Activated CD8-positive, alpha-beta T cell treated with anti-CD3 and anti-CD28 coated beads, Interleukin-2, amount 10 ng/mL, durations not matched to agents 7 days and 5 days (primary cell): Measurements from ENCODE around the gene TAOK3. TPM values are rescaled to one million over a fixed set of nuclear protein-coding genes. Genes with fewer than 3 reads are reported as not detected.

Experiments used
- ATAC-seq: fragments of 150-1000 bp; cut with Tn5 transposase; one replicate; pipeline ENCODE4 v1.10.0; 2021; ENCODE audit warnings: moderate library complexity
- CTCF ChIA-PET: fragments of 350-600 bp; sonication (Branson Sonifier 250); formaldehyde crosslinking; loops from one replicate; lab custom pipeline; 2021; ENCODE audit warnings: antibody characterized with exemption; lab: Charles Lee
- POLR2A ChIA-PET: fragments of 350-600 bp; sonication (Branson Sonifier 250); formaldehyde crosslinking; loops from one replicate; lab custom pipeline; 2021; ENCODE audit warnings: antibody characterized with exemption; lab: Charles Lee
- DNase-seq: peaks from one replicate; pipeline ENCODE4 v3.0.0-alpha.2; 2020
- H3K27ac Mint-ChIP-seq: one replicate; pipeline ENCODE4 v1.8.0; 2021; ENCODE audit warnings: mild to moderate bottlenecking, mixed read lengths
- H3K27me3 Mint-ChIP-seq: one replicate; pipeline ENCODE4 v1.8.0; 2021; ENCODE audit warnings: low read depth, mixed read lengths
- H3K36me3 Mint-ChIP-seq: one replicate; pipeline ENCODE4 v1.8.0; 2021; ENCODE audit warnings: low read depth, mixed read lengths
- H3K4me1 Mint-ChIP-seq: one replicate; pipeline ENCODE4 v1.8.0; 2021; ENCODE audit warnings: low read depth, mixed read lengths
- H3K4me3 Mint-ChIP-seq: one replicate; pipeline ENCODE4 v1.8.0; 2021; ENCODE audit warnings: mild to moderate bottlenecking, mixed read lengths
- H3K9me3 Mint-ChIP-seq: one replicate; pipeline ENCODE4 v1.8.0; 2022; ENCODE audit warnings: mixed read lengths; ENCODE audit not compliant: insufficient read depth
- total RNA-seq, 2 experiments: library from RNA; stranded (reverse); gene quantifications; one replicate each; pipeline ENCODE4 v1.2.3, GENCODE V29; 2021

Gene TAOK3
- total RNA-seq, 2 experiments from 2014 or later, result 57.1 to 61.4 TPM

DNA sequence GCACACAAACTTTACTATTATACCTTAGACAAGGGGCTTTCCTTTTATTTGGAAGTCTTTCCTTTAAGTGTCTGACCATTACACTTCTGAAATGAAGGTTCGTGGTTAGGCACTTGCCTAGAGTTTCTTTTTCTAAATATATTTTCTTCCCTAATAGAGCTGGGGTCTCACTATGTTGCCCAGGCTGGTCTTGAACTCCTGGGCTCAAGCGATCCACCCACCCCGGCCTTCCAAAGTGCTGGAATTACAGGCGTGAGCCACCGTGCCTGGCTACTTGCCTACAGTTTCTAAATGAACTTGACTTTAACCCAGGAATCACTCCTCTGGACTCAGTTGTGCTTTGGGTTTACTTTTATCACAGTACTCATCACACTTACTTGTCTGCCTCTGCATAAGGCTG is 179.2 kb downstream of the TAOK3 start:
- ChIA-PET CTCF (interaction anchor here (3.0 kb wide), 1 partner anchor 12 kb away, joined by 15 read pairs; no protein-coding TSS in a partner anchor), POLR2A (no interaction called here)
- no peak overlapping the region for H3K27ac Mint-ChIP-seq
- H3K36me3 Mint-ChIP-seq, result peaks cover 27% of the 10 kb centered on the region
- no peaks in the 10 kb centered on the region for H3K4me1 Mint-ChIP-seq
- H3K27me3 Mint-ChIP-seq, result no peaks in the 10 kb centered on the region
- ATAC-seq (no peak), DNase-seq (no peak)
- no peaks in the 10 kb centered on the region for H3K9me3 Mint-ChIP-seq
- no peak overlapping the region for H3K4me3 Mint-ChIP-seq

DNA sequence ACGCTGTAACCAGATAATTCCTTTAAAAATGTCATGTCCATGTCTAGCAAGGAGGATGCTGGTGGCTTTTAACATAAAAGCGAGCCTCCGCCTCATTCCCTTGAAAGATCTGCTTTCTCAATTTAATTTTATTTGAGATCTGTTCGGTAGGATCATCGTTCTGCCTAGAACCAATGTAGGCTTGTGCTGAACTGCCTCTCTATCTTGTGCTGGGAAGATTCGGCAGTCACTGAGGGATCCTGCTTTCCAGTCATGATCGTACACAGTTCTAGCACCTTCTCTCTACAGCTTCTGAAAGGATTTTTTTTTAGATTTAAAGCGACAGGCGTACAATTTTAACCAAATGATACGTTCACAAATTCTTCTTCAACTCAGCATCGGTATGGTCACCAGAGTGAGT is 182.4 kb downstream of the TAOK3 start:
- Mint-ChIP-seq H3K27me3 (no peaks in the 10 kb centered on the region), H3K9me3 (no peaks in the 10 kb centered on the region), H3K27ac (no peak overlapping the region), H3K4me1 (peaks cover 2% of the 10 kb centered on the region), H3K36me3 (peaks cover 18% of the 10 kb centered on the region), H3K4me3 (no peak overlapping the region)
- no peak for ATAC-seq
- no peak for DNase-seq
- CTCF ChIA-PET, result interaction anchor here (1.3 to 3.0 kb wide), 2 partner anchors 8 to 188 kb away, joined by 3 to 15 read pairs; no protein-coding TSS in a partner anchor
- POLR2A ChIA-PET, result no interaction called here

DNA sequence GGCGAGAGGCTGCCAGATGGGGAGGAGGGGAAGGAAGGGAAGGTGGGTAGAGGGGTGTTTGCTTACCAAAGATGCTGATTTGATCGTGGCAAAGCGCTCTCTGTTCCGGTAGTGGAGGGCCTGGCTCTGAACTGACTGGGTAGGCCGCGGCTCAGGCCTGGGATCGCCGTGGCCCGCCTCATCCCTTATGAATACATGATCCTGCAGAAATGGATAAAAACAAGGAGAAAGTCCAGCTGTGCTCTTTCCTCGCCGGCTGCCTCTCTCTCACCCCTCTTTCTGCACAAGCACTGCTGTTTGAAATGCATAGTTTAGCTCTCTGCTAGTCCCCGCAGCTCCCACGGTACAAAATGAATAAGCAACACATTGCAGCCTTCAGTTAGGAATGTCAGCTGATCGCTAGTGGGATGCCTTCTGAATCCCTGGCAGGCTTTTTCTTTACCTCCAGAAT is 182.9 kb downstream of the TAOK3 start:
- H3K4me3 Mint-ChIP-seq, result no peak overlapping the region
- DNase-seq, result no peak
- POLR2A ChIA-PET, result interaction anchor here (0.5 kb wide), 1 partner anchor 24 kb away, joined by 3 read pairs; no protein-coding TSS in a partner anchor
- H3K36me3 Mint-ChIP-seq, result peaks cover 17% of the 10 kb centered on the region
- H3K27ac Mint-ChIP-seq, result no peak overlapping the region
- peaks cover 2% of the 10 kb centered on the region for H3K4me1 Mint-ChIP-seq
- ATAC-seq, result no peak
- CTCF ChIA-PET, result interaction anchor here (1.1 to 1.3 kb wide), 2 partner anchors 186 to 188 kb away, joined by 3 to 5 read pairs; partner anchors contain the start of gene SUDS3
- H3K27me3 Mint-ChIP-seq, result no peaks in the 10 kb centered on the region
- H3K9me3 Mint-ChIP-seq, result no peaks in the 10 kb centered on the region

DNA sequence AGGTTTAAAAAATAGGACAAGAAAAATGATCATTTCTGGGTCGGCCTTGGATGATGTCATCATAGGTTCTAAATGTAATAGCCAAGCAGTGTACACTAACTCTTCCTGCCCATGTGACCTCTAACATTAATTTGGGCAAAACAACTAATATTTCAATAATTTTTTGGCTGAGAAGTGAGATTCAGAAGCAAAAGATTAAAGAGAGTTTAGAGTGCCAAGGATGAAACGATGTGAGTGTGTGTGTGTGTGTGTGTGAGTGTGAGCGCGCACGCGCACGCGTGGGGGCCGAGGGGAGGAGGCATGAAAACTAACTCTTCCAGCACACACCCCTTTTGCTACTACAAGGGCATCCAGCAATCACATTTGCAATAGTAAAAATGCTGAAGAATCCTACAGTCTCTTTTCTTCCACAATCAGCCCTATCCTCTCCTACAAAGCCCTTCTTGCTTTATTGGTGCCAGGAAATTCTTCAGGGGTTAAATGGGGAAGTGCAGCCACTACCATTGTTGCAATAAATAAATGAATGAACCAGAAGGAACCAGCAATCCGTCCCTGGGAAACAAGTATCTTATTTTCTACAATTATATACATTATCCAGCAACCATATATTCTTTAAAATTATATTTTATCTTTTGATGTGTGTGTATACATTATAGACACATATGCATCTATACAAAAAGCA is 183.9 kb downstream of the TAOK3 start:
- Mint-ChIP-seq H3K27me3 (no peaks in the 10 kb centered on the region), H3K36me3 (peaks cover 15% of the 10 kb centered on the region), H3K4me1 (peaks cover 2% of the 10 kb centered on the region), H3K27ac (no peak overlapping the region), H3K9me3 (no peaks in the 10 kb centered on the region), H3K4me3 (no peak overlapping the region)
- DNase-seq (no peak), ATAC-seq (no peak)
- CTCF ChIA-PET, result interaction anchor here (1.1 kb wide), 1 partner anchor 187 kb away, joined by 5 read pairs; the partner anchor contains the start of gene SUDS3
- POLR2A ChIA-PET, result no interaction called here

DNA sequence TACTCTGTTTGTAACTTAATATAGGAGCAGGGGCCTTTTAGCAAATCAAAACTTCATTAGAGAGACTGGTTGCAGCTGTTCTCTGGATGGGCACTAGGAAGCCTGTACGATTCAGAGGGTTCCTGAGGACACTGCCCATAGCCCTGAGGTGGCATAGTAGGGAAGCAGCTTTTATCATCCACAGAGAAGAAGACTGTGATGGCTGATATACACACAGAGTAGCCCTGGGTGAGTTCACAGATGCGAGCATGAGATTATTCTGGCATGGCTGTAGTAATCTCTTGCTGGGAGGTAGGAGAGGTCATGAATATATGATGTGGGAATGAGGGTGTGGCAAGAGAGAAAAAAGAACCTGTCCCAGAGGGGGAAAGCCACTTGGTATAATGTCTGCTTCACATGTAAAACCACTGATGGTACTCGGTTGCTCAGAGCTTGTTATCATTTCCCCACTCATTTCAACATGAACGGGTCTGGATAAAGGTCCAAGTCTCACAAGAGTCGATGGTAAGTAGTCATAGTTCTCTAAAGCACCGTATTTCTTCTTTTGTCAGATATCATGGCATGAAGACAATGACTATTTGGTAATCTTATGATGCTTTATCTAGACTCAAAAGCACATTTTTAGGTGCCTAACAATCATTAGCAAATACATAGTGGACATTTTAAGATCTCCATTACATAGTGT is 184.8 kb downstream of the TAOK3 start:
- peaks cover 2% of the 10 kb centered on the region for H3K4me1 Mint-ChIP-seq

DNA sequence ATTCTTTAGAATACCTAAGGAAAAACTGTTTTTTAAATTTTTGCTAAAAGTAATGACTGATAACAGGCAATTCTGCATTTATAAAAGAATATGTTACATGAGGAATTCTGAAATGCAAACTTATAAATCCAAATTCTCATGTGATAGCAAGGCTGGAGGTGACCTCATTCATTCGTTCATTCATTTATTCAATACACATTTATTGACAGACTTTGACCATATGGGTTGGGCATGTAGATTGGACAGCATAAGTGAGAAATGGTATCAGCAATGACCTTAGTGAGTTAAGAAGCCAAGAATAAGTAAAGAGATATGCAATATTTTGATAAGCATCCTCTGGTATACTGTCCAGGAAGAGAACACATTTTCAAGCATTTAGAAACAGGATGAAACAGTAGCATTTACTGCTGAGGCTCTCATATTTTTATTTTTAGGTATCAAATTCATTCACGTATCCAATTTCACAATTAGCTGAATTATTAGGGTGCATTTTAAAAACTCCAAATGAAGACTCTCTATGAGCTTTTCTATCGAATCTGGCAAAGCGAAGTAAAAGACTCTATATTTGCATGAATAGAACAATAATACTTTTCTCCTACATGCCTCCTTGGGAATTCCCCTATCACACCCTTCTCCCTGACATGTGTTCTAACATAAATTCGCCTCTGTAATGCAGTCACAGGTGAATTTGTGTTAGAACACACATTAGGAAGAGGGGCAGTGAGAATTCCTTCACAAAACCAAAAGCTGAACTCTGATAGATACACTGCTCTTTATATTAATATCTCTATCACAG is 186.9 kb downstream of the TAOK3 start:
- no peak overlapping the region for H3K27ac Mint-ChIP-seq
- CTCF ChIA-PET, result interaction anchor here (6.7 kb wide), 1 partner anchor 191 kb away, joined by 107 read pairs; the partner anchor contains the start of gene SUDS3

More for the DNA sequence above, 184.8 kb downstream of the TAOK3 start:
- H3K9me3 Mint-ChIP-seq, result no peaks in the 10 kb centered on the region
- POLR2A ChIA-PET, result no interaction called here
- DNase-seq (no peak), ATAC-seq (no peak)
- no peaks in the 10 kb centered on the region for H3K27me3 Mint-ChIP-seq
- no peak overlapping the region for H3K27ac Mint-ChIP-seq
- no peak overlapping the region for H3K4me3 Mint-ChIP-seq
- CTCF ChIA-PET, result no interaction called here
- H3K36me3 Mint-ChIP-seq, result peaks cover 15% of the 10 kb centered on the region

DNA sequence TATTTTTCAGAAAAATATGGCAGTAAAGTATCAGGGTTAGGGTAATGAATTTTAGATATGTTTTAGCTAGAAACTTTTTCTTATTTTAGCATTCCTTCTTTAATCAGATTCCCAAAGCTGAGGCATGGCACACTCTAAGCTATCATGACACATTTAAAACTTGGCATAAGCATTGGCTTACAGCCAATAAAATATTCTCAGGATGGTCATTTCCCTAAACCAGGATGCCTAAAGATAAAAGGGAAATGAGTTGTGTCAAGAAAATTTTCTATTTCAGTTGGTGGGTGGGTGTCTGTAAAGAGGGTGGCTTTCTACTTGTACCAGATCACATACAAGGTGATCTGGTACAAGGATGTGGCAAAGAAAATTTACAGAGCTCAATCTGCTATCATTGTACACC is 189.0 kb downstream of the TAOK3 start:
- ATAC-seq, result no peak
- POLR2A ChIA-PET, result no interaction called here
- Mint-ChIP-seq H3K36me3 (peaks cover 26% of the 10 kb centered on the region), H3K9me3 (no peaks in the 10 kb centered on the region), H3K4me1 (peaks cover 5% of the 10 kb centered on the region), H3K27me3 (no peaks in the 10 kb centered on the region), H3K4me3 (no peak overlapping the region), H3K27ac (no peak overlapping the region)
- DNase-seq, result no peak
- CTCF ChIA-PET, result interaction anchor here (1.0 to 6.7 kb wide), 9 partner anchors 9 to 308 kb away, joined by 3 to 107 read pairs (median 4); partner anchors contain the start of genes SUDS3 and TAOK3

More for the DNA sequence above, 186.9 kb downstream of the TAOK3 start:
- no peak overlapping the region for H3K4me3 Mint-ChIP-seq
- peaks cover 22% of the 10 kb centered on the region for H3K36me3 Mint-ChIP-seq
- DNase-seq (no peak), ATAC-seq (no peak)
- H3K27me3 Mint-ChIP-seq, result no peaks in the 10 kb centered on the region
- POLR2A ChIA-PET, result no interaction called here
- peaks cover 5% of the 10 kb centered on the region for H3K4me1 Mint-ChIP-seq
- H3K9me3 Mint-ChIP-seq, result no peaks in the 10 kb centered on the region

DNA sequence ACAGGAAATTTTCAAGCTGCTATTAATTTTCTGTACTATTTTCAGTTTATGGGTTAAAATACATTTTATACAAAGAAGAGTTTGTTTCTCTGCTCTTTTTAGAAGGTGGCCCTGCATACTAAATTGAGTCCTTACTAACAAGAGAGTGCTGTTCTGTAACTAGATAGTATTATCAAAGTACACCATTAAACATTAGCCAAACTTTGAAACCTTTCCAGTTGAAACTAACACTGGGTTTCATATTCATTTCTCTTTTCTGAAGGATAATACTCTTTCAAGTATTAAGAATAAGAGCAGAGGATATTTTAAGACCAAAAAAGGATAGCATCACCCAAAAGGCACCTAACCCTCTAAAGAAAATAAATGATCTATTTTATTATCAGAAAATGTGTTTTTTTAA is 189.6 kb downstream of the TAOK3 start:
- no peak overlapping the region for H3K27ac Mint-ChIP-seq
- no peaks in the 10 kb centered on the region for H3K9me3 Mint-ChIP-seq
- peaks cover 5% of the 10 kb centered on the region for H3K4me1 Mint-ChIP-seq
- CTCF ChIA-PET, result interaction anchor here (0.8 to 6.7 kb wide), 13 partner anchors 8 to 308 kb away, joined by 3 to 107 read pairs (median 4); partner anchors contain the start of genes SUDS3 and TAOK3
- no peaks in the 10 kb centered on the region for H3K27me3 Mint-ChIP-seq
- ATAC-seq, result no peak
- no peak for DNase-seq
- POLR2A ChIA-PET, result interaction anchor here (0.7 kb wide), 1 partner anchor 194 kb away, joined by 3 read pairs; no protein-coding TSS in a partner anchor
- H3K4me3 Mint-ChIP-seq, result no peak overlapping the region
- H3K36me3 Mint-ChIP-seq, result peaks cover 24% of the 10 kb centered on the region

DNA sequence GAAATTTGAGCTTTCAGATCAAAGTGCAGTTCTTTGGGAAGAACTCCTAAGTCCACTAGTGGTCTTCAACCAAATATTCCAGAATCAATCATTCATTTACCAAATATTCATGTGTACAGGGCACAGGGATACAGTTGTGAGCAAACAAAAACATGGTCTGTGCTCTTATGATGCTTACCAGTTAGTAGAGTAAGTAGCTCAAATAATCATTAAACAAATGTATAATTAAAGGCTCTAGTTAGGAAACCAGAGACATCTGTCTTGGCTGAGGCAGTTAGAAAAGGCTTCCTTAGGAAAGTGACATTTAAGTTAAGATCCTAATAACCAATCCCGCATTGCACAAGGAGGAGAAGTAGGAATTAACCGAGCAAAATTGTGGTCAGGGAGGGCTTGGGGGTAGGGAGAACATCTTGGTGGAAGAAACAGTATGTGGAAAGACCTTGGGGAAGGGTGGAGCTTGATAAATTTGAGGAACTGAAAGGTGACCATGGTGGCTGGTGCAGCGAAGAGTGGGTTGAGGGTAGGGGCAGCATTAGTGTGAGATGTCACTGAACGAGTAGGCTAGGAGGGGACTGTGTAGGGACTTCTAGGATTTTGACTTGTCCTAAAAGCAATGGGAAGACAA is 196.8 kb downstream of the TAOK3 start:
- ChIA-PET POLR2A (no interaction called here), CTCF (interaction anchor here (0.9 to 3.2 kb wide), 4 partner anchors 8 to 200 kb away, joined by 3 to 12 read pairs (median 8); partner anchors contain the start of gene SUDS3)
- H3K9me3 Mint-ChIP-seq, result no peaks in the 10 kb centered on the region
- H3K36me3 Mint-ChIP-seq, result peaks cover 44% of the 10 kb centered on the region
- H3K27ac Mint-ChIP-seq, result no peak overlapping the region
- H3K4me1 Mint-ChIP-seq, result no peaks in the 10 kb centered on the region
- H3K4me3 Mint-ChIP-seq, result no peak overlapping the region
- no peak for DNase-seq
- no peak for ATAC-seq
- no peaks in the 10 kb centered on the region for H3K27me3 Mint-ChIP-seq

DNA sequence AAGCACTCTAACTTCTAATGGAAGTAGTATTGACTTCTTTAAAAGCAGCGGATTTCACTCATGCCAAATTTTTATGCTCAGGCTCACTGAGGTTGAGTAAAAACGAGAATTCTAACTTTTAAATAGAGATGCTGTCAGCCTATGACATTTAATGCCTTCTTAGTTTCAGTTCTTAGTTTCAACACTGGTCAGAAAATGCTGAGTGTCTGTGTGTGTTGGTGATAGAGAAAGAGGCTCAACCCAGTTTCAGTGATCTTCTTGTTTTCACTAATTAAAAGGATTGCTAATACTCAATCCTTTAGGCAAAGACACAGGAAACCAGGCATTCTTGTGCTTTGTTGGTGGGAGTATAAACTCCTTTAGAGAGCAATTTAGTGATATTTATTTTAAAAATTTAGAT is 205.8 kb downstream of the TAOK3 start:
- POLR2A ChIA-PET, result no interaction called here
- Mint-ChIP-seq H3K4me3 (no peak overlapping the region), H3K4me1 (peaks cover 2% of the 10 kb centered on the region), H3K36me3 (peaks cover 54% of the 10 kb centered on the region), H3K9me3 (no peaks in the 10 kb centered on the region), H3K27me3 (no peaks in the 10 kb centered on the region), H3K27ac (no peak overlapping the region)
- DNase-seq (no peak), ATAC-seq (no peak)
- CTCF ChIA-PET, result interaction anchor here (1.2 to 5.7 kb wide), 5 partner anchors 15 to 210 kb away, joined by 3 to 33 read pairs (median 12); partner anchors contain the start of gene SUDS3
